Vagina (tissue), 2 donors: ENCODE data around the gene PTPRN2.

Experiments
- POLR2A ChIP-seq, 2 donors: fragments of 450-650 bp; IDR thresholded peaks; one replicate each; pipeline ENCODE4 v1.6.1; 2017; ENCODE audit warnings: antibody characterized with exemption in 2 of 2, mild to moderate bottlenecking in 2 of 2, moderate library complexity in 2 of 2
- TF ChIP-seq, protein P1 (sequence below), 3 experiments: fragments of 450-650 bp in 2 of 3; fragments of 200-600 bp in 1 of 3; sonication (generic) in 1 of 3; IDR thresholded peaks; one replicate each; pipeline ENCODE4 v1.5.1; 2017 to 2019; ENCODE audit warnings: antibody characterized with exemption in 3 of 3, mild to moderate bottlenecking in 2 of 3, moderate library complexity in 2 of 3

DNA sequence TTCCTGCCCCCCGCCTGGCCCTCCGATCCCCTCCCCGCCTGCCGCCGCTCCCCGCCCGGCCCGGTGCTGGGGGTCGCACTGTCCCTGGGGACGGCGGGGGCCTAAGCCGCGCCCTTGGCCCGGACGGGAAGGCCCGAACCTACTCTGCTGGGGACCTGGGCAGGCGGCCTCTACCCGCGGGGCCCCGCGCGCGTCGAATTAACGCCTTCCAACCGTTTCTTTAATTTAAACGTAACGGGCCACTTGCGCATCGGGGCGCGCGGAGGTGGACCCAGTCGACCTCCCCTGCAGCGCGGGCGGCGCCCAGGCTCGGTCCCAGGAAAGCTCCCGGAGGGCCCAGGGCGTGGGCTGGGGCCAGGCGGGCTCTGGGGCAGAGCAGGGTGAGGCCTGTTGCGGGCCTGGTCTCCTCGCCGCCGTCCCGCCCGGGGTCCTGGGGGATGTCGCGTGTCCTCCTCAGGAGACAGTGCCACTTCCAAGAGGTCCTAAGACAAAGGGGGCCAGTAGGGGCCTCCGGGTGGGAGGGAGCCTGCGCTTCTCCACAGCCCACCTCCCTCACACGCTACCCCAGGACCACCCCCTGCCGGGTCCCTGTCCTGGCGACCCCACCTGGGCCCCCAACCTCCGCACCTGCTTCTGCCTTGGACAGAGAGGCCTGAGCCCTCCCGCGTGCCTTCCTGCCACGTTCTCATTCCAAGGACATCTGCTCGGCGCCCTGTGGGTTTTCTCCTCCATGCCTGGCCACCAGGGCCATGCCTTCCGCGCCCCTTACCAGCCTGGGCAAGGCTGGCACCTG lies 658 bp upstream of the PTPRN2 start:
- TF ChIP-seq, protein P1, sequence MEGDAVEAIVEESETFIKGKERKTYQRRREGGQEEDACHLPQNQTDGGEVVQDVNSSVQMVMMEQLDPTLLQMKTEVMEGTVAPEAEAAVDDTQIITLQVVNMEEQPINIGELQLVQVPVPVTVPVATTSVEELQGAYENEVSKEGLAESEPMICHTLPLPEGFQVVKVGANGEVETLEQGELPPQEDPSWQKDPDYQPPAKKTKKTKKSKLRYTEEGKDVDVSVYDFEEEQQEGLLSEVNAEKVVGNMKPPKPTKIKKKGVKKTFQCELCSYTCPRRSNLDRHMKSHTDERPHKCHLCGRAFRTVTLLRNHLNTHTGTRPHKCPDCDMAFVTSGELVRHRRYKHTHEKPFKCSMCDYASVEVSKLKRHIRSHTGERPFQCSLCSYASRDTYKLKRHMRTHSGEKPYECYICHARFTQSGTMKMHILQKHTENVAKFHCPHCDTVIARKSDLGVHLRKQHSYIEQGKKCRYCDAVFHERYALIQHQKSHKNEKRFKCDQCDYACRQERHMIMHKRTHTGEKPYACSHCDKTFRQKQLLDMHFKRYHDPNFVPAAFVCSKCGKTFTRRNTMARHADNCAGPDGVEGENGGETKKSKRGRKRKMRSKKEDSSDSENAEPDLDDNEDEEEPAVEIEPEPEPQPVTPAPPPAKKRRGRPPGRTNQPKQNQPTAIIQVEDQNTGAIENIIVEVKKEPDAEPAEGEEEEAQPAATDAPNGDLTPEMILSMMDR (IDR thresholded peaks at IDR 0.05) = no peak
- no peak for TF ChIP-seq POLR2A (IDR thresholded peaks at IDR 0.05)
